Type B pancreatic cell (in vitro differentiated cells): ENCODE data around the gene INO80. TPM values are rescaled to one million over a fixed set of nuclear protein-coding genes. Genes with fewer than 3 reads are reported as not detected.
"Not testable (repeated sequence)": the region's sequence is repeated elsewhere in the genome, so short reads cannot be mapped to it uniquely, and the experiment has no call there.

ENCODE experiments used
- DNase-seq: peaks from one replicate; pipeline ENCODE4 v3.0.0; 2021; ENCODE audit warnings: mixed read lengths; ENCODE audit not compliant: unreplicated experiment; ENCODE audit errors: extremely low spot score
- H3K27ac Mint-ChIP-seq: 2 replicates; pipeline ENCODE4 v1.8.0; 2021; ENCODE audit warnings: mild to moderate bottlenecking, mixed read lengths
- H3K27me3 Mint-ChIP-seq: 2 replicates; pipeline ENCODE4 v1.8.0; 2021; ENCODE audit warnings: mixed read lengths
- H3K36me3 Mint-ChIP-seq: 2 replicates; pipeline ENCODE4 v1.8.0; 2021; ENCODE audit warnings: mixed read lengths
- H3K4me1 Mint-ChIP-seq: one replicate; pipeline ENCODE4 v1.8.0; 2021; ENCODE audit warnings: mixed read lengths; ENCODE audit not compliant: unreplicated experiment
- H3K4me3 Mint-ChIP-seq: 2 replicates; pipeline ENCODE4 v1.8.0; 2021; ENCODE audit warnings: mild to moderate bottlenecking, mixed read lengths
- H3K9me3 Mint-ChIP-seq: 2 replicates; pipeline ENCODE4 v1.8.0; 2021; ENCODE audit warnings: mixed read lengths
- total RNA-seq: library from RNA; stranded (reverse); gene quantifications from 2 replicates; pipeline ENCODE4 v1.2.1, GENCODE V29; 2021; ENCODE audit warnings: low replicate concordance
- TF ChIP-seq, protein P1 (sequence below): fragments of 200-600 bp; sonication (generic); conservative IDR thresholded peaks from 2 replicates; pipeline ENCODE4 v1.5.0; 2021; ENCODE audit warnings: antibody characterized with exemption, mild to moderate bottlenecking

Gene INO80
- total RNA-seq, 1 donor from 2014 or later = 22.3 TPM

DNA sequence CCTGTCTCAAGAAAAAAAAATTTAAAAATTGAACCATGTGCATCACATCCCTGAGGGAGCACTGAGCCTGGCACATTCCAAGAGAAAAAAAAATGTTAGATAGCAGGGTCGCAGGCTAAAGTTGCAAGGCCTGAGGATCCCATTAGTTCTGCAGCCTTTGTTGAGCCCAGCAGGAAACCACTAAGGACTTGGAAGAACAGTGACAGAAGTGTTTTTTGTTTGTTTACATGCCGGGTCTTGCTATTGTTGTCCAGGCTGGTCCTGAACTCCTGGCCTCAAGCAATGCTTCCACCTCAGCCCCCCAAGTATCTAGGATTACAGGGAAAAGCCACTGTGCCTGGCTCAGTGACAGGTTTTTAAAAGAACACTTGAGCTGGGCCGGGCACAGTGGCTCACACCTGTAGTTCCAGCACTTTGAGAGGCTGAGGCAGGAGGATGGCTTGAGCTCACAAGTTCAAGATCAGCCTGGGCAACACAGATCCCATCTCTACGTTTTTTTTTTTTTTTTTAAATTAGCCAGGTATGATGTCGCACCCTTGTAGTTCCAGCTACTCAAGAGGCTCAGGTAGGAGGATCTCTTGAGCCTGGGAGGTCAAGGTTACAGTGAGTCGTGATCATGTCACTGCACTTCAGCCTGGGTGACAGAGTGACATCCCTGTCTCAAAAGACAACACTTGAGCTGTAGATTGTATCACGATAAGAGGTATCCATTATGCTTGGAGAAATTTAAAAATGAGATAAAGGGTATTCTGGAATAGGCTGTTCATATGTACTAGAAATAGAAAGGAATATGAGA, 147.6 kb downstream of the INO80 start:
- no peak overlapping the region for H3K27ac Mint-ChIP-seq
- no peaks in the 10 kb centered on the region for H3K9me3 Mint-ChIP-seq
- DNase-seq = no peak
- no peak overlapping the region for H3K4me3 Mint-ChIP-seq
- H3K27me3 Mint-ChIP-seq = no peaks in the 10 kb centered on the region
- TF ChIP-seq, protein P1, sequence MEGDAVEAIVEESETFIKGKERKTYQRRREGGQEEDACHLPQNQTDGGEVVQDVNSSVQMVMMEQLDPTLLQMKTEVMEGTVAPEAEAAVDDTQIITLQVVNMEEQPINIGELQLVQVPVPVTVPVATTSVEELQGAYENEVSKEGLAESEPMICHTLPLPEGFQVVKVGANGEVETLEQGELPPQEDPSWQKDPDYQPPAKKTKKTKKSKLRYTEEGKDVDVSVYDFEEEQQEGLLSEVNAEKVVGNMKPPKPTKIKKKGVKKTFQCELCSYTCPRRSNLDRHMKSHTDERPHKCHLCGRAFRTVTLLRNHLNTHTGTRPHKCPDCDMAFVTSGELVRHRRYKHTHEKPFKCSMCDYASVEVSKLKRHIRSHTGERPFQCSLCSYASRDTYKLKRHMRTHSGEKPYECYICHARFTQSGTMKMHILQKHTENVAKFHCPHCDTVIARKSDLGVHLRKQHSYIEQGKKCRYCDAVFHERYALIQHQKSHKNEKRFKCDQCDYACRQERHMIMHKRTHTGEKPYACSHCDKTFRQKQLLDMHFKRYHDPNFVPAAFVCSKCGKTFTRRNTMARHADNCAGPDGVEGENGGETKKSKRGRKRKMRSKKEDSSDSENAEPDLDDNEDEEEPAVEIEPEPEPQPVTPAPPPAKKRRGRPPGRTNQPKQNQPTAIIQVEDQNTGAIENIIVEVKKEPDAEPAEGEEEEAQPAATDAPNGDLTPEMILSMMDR = no peak
- no peaks in the 10 kb centered on the region for H3K36me3 Mint-ChIP-seq
- H3K4me1 Mint-ChIP-seq = peaks cover 13% of the 10 kb centered on the region

- Mint-ChIP-seq H3K27ac (no peak overlapping the region), H3K27me3 (no peaks in the 10 kb centered on the region), H3K9me3 (no peaks in the 10 kb centered on the region), H3K36me3 (no peaks in the 10 kb centered on the region), H3K4me3 (no peak overlapping the region), H3K4me1 (peaks cover 17% of the 10 kb centered on the region)
- DNase-seq = no peak
- TF ChIP-seq, protein P1 = no peak
These were observed 151.4 kb downstream of the INO80 start for GRCh38 chr15:40964634-40965033.

- Mint-ChIP-seq H3K27me3 (no peaks in the 10 kb centered on the region), H3K27ac (no peak overlapping the region), H3K4me3 (no peak overlapping the region), H3K9me3 (no peaks in the 10 kb centered on the region), H3K4me1 (peaks cover 19% of the 10 kb centered on the region), H3K36me3 (no peaks in the 10 kb centered on the region)
- no peak for DNase-seq
- TF ChIP-seq, protein P1 = no peak
These were observed 152.1 kb downstream of the INO80 start for GRCh38 chr15:40964006-40964405.

DNA sequence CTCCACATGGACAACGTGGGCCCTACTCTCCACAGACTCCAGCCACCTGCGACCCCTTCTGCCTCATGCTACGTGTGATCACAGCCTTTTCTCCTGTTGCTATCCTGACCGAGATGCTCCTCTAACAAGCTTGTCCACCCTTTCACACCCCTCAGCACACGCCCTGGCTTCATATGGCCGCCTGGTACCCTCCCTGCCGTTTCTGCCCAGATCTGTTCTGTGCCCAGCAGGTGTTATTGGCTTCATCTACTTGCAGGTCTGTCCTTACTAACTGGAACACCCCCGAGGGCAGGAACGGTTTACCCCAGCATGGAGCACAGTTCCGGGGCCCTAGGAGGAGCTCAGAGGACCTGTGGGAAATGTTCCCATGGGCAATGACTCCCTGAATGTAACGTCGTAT, 152.9 kb downstream of the INO80 start:
- Mint-ChIP-seq H3K36me3 (no peaks in the 10 kb centered on the region), H3K27me3 (no peaks in the 10 kb centered on the region), H3K27ac (no peak overlapping the region), H3K4me1 (peaks cover 25% of the 10 kb centered on the region), H3K4me3 (no peak overlapping the region), H3K9me3 (no peaks in the 10 kb centered on the region)
- TF ChIP-seq, protein P1 = no peak
- DNase-seq = no peak

DNA sequence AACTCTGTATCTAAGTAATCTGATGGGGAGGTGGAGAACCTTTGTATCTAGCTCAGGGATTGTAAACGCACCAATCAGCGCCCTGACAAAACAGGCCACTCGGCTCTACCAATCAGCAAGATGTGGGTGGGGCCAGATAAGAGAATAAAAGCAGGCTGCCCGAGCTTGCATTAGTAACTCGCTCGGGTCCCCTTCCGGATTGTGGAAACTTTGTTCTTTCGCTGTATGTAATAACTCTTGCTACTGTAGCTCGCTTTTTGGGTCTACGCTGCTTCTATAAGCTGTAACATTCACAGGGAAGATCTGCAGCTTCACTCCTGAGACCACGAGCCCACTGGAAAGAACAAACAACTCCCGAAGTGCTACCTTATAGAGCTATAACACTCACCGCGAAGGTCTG, 153.8 kb downstream of the INO80 start:
- H3K36me3 Mint-ChIP-seq, H3K27me3 Mint-ChIP-seq, H3K4me3 Mint-ChIP-seq, H3K27ac Mint-ChIP-seq, DNase-seq, H3K9me3 Mint-ChIP-seq: not testable (repeated sequence)
- H3K4me1 Mint-ChIP-seq = peaks cover 27% of the 10 kb centered on the region

- not testable (repeated sequence) for H3K4me3 Mint-ChIP-seq, H3K27me3 Mint-ChIP-seq, H3K27ac Mint-ChIP-seq, H3K9me3 Mint-ChIP-seq, DNase-seq, H3K36me3 Mint-ChIP-seq
- H3K4me1 Mint-ChIP-seq = peaks cover 26% of the 10 kb centered on the region
These were observed 154.3 kb downstream of the INO80 start for GRCh38 chr15:40961740-40962139.

GRCh38 chr15:40960925-40961324, 155.2 kb downstream of the INO80 start:
- H3K4me1 Mint-ChIP-seq = peaks cover 22% of the 10 kb centered on the region
- no peaks in the 10 kb centered on the region for H3K9me3 Mint-ChIP-seq
- TF ChIP-seq, protein P1 = no peak
- no peak for DNase-seq
- no peaks in the 10 kb centered on the region for H3K27me3 Mint-ChIP-seq
- H3K36me3 Mint-ChIP-seq = no peaks in the 10 kb centered on the region
- H3K4me3 Mint-ChIP-seq = no peak overlapping the region
- no peak overlapping the region for H3K27ac Mint-ChIP-seq
